K562 (cell line): ENCODE results near the gene BTBD2. TPM values are rescaled to one million over a fixed set of nuclear protein-coding genes. Genes with fewer than 3 reads are reported as not detected.

Source experiments
- DMBX1 ChIP-seq: fragments of 250-450 bp; sonication (Bioruptor Pico); IDR thresholded peaks from 2 replicates; pipeline ENCODE4 v1.8.0; 2022; ENCODE audit warnings: inconsistent platforms, mild to moderate bottlenecking, moderate library complexity, borderline replicate concordance
- NFIX ChIP-seq: fragments of 250-450 bp; sonication (Bioruptor Pico); IDR thresholded peaks from 2 replicates; pipeline ENCODE4 v1.4.0; 2020; ENCODE audit warnings: low read depth, mild to moderate bottlenecking, moderate library complexity
- POLR2G ChIP-seq: fragments of 200-400 bp; formaldehyde crosslinking; IDR thresholded peaks from 2 replicates; pipeline ENCODE4 v1.6.1; 2017; ENCODE audit warnings: low read depth, mild to moderate bottlenecking, antibody characterized with exemption, low read length, moderate library complexity
- SP1 ChIP-seq: sonication (generic); formaldehyde crosslinking; IDR thresholded peaks from 2 replicates; pipeline ENCODE4 v1.8.1; 2022; ENCODE audit warnings: mild to moderate bottlenecking, missing genetic modification reagents
- TAF7 ChIP-seq: fragments of 450-650 bp; IDR thresholded peaks from 2 replicates; pipeline ENCODE4 v1.6.1; 2016; ENCODE audit warnings: missing genetic modification characterization, missing compliant biosample characterization
- ZNF696 ChIP-seq: fragments of 250-450 bp; sonication (Bioruptor Pico); conservative IDR thresholded peaks from 2 replicates; pipeline ENCODE4 v1.4.0; 2020; ENCODE audit warnings: mild to moderate bottlenecking, moderate library complexity
- polyA plus RNA-seq, 8 experiments: library from polyadenylated mRNA; depleted of rRNA in 4 of 8; stranded (reverse) in 5 of 8; unstranded in 3 of 8; fragments of >200 nt; fragmentation: Nextera tagmentation in 2 of 8; fragmentation: Illumina TruSeq in 1 of 8; extraction: Ambion mirVana in 2 of 8; extraction: Trizol in 1 of 8; gene quantifications; 2 replicates each; pipeline versions ENCODE4 v1.2.1 to v1.2.3, GENCODE V29; 2011 to 2014; ENCODE audit warnings: inconsistent platforms in 1 of 8, missing spikeins in 1 of 8
- total RNA-seq, 7 experiments: library from RNA; depleted of rRNA in 6 of 7; stranded (reverse); fragments of >200 nt in 6 of 7; fragmentation: Illumina TruSeq in 2 of 7; extraction: Trizol in 2 of 7; gene quantifications; 2 replicates each; pipeline versions ENCODE4 v1.2.1 to v1.2.3, GENCODE V29; 2011 to 2021; ENCODE audit warnings: low replicate concordance in 1 of 7
- TF ChIP-seq, protein P1 (sequence below): fragments of 250-450 bp; sonication (Bioruptor Pico); IDR thresholded peaks from 2 replicates; pipeline ENCODE4 v1.4.0; 2020
- TF ChIP-seq, protein P2 (sequence below): fragments of 250-450 bp; sonication (Bioruptor Pico); IDR thresholded peaks from 2 replicates; pipeline ENCODE4 v1.5.1; 2021; ENCODE audit warnings: mild to moderate bottlenecking

BTBD2 gene
- total and polyA plus RNA-seq, 9 of the 15 experiments (the other 6 are each of a cell fraction or from before 2014, with no cell fraction given): 0.10 to 15.6 (median 6.9) TPM

DNA sequence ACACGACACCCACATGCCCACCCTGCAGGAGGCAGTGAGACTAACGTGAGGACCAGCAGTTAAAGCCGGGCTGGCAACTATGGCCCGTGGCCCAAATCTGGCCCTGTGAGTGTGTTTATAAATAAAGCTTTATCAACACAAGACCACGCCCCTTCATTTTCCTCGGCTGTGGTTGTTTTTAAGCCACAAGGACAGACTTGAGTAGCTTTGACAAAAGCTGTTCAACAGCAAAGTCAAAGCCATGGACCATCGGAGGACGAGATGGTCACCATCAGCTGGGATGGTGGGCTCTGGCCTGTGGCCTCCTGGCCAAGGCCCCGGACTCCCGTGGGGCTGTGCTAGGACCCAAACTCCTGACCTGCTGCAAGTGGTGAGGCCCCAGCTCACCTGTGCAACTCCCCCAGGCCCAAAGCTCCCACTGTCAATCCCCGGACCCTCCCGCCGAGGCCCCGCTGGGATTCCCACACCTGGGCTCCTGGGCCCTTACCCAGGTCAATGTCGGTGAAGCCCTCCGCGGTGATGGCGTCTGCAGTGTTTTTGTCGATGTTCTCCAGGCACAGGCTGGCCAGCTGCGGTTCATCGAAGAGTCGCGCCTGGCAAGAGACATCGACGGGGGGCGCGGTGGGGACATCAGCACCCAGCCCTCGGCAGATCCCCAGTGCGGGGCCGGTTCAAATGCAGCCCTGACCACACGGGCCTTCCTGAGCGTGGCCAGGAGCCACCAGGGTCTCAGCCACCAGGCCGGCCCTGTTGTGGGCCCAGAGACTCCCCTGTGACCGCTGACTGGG is 25.1 kb downstream of the BTBD2 start (continued):
- TF ChIP-seq NFIX (CRISPR knock-in tag): no peak
- TF ChIP-seq, protein P1, sequence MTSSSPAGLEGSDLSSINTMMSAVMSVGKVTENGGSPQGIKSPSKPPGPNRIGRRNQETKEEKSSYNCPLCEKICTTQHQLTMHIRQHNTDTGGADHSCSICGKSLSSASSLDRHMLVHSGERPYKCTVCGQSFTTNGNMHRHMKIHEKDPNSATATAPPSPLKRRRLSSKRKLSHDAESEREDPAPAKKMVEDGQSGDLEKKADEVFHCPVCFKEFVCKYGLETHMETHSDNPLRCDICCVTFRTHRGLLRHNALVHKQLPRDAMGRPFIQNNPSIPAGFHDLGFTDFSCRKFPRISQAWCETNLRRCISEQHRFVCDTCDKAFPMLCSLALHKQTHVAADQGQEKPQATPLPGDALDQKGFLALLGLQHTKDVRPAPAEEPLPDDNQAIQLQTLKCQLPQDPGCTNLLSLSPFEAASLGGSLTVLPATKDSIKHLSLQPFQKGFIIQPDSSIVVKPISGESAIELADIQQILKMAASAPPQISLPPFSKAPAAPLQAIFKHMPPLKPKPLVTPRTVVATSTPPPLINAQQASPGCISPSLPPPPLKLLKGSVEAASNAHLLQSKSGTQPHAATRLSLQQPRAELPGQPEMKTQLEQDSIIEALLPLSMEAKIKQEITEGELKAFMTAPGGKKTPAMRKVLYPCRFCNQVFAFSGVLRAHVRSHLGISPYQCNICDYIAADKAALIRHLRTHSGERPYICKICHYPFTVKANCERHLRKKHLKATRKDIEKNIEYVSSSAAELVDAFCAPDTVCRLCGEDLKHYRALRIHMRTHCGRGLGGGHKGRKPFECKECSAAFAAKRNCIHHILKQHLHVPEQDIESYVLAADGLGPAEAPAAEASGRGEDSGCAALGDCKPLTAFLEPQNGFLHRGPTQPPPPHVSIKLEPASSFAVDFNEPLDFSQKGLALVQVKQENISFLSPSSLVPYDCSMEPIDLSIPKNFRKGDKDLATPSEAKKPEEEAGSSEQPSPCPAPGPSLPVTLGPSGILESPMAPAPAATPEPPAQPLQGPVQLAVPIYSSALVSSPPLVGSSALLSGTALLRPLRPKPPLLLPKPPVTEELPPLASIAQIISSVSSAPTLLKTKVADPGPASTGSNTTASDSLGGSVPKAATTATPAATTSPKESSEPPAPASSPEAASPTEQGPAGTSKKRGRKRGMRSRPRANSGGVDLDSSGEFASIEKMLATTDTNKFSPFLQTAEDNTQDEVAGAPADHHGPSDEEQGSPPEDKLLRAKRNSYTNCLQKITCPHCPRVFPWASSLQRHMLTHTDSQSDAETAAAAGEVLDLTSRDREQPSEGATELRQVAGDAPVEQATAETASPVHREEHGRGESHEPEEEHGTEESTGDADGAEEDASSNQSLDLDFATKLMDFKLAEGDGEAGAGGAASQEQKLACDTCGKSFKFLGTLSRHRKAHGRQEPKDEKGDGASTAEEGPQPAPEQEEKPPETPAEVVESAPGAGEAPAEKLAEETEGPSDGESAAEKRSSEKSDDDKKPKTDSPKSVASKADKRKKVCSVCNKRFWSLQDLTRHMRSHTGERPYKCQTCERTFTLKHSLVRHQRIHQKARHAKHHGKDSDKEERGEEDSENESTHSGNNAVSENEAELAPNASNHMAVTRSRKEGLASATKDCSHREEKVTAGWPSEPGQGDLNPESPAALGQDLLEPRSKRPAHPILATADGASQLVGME: no peak
- no peak for TF ChIP-seq TAF7
- peak; percentile 59; the same call in 1 of the 2 replicates for TF ChIP-seq POLR2G
- TF ChIP-seq, protein P2, sequence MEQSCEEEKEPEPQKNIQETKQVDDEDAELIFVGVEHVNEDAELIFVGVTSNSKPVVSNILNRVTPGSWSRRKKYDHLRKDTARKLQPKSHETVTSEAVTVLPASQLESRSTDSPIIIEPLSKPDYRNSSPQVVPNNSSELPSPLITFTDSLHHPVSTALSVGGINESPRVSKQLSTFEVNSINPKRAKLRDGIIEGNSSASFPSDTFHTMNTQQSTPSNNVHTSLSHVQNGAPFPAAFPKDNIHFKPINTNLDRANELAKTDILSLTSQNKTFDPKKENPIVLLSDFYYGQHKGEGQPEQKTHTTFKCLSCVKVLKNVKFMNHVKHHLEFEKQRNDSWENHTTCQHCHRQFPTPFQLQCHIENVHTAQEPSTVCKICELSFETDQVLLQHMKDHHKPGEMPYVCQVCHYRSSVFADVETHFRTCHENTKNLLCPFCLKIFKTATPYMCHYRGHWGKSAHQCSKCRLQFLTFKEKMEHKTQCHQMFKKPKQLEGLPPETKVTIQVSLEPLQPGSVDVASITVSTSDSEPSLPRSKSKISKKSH (CRISPR knock-in tag): no peak
- TF ChIP-seq DMBX1 (CRISPR knock-in tag): no peak
- TF ChIP-seq ZNF696 (CRISPR knock-in tag): no peak
- TF ChIP-seq SP1 (CRISPR knock-in tag): 0 out of 2 replicates have a peak, but pooled peaks have one; percentile 28
